MM.1S (cell line): ENCODE data around the gene HTR1E.

Source experiments
- CTCF ChIP-seq: fragments of 300-600 bp; sonication (generic); IDR thresholded peaks from 2 replicates; pipeline ENCODE4 v1.5.1; 2016; ENCODE audit warnings: antibody characterized with exemption, low read length, mixed read lengths
- EZH2 ChIP-seq: fragments of 300-600 bp; sonication (generic); optimal IDR thresholded peaks from 2 replicates; pipeline ENCODE3; 2017; ENCODE audit warnings: low read depth, mild to moderate bottlenecking, antibody characterized with exemption, low read length, mixed read lengths

- no peak for TF ChIP-seq EZH2
- no peak for TF ChIP-seq CTCF
These were observed 49.0 kb upstream of the HTR1E start for GRCh38 chr6:86888301-86888700.
